GM18951 (cell line): ENCODE measurements around the gene ABI3.

Experiments used
- POLR2A ChIP-seq: IDR thresholded peaks from 4 replicates; pipeline ENCODE4 v1.6.1; 2011; ENCODE audit warnings: mild to moderate bottlenecking; ENCODE audit not compliant: insufficient read length, insufficient read depth; ENCODE audit errors: extremely low read depth
- in situ Hi-C: fragments of 300-500 bp; cut with MboI; formaldehyde crosslinking; loops from one replicate; pipeline ENCODE4 v1.12.0; 2022; ENCODE audit warnings: low sequenced_read_pairs, mixed read lengths, inconsistent platforms; ENCODE audit not compliant: unreplicated experiment

The ABI3 gene

GRCh38 chr17:49190932-49191331 lies 19.6 kb upstream of the ABI3 start:
- no peak for TF ChIP-seq POLR2A
- in situ Hi-C loops = no loop called here

GRCh38 chr17:49191409-49191916 lies 19.0 kb upstream of the ABI3 start:
- no peak for TF ChIP-seq POLR2A
- in situ Hi-C loops = no loop called here

GRCh38 chr17:49191917-49192741 lies 18.4 kb upstream of the ABI3 start:
- TF ChIP-seq POLR2A = peak; percentile 49

GRCh38 chr17:49193513-49194296 lies 16.8 kb upstream of the ABI3 start:
- in situ Hi-C loops = no loop called here
- peak; percentile 53 for TF ChIP-seq POLR2A

More at GRCh38 chr17:49191917-49192741, 18.4 kb upstream of the ABI3 start:
- in situ Hi-C loops = no loop called here

- in situ Hi-C loops = no loop called here
- TF ChIP-seq POLR2A = no peak
Observed at GRCh38 chr17:49194297-49194607, 16.3 kb upstream of the ABI3 start.

GRCh38 chr17:49195751-49196150 lies 14.8 kb upstream of the ABI3 start:
- no peak for TF ChIP-seq POLR2A
- in situ Hi-C loops = no loop called here

- no peak for TF ChIP-seq POLR2A
- in situ Hi-C loops = no loop called here
Observed at GRCh38 chr17:49196520-49196919, 14.0 kb upstream of the ABI3 start.

- in situ Hi-C loops = no loop called here
- no peak for TF ChIP-seq POLR2A
Observed at GRCh38 chr17:49197346-49197998, 13.0 kb upstream of the ABI3 start.

- no peak for TF ChIP-seq POLR2A
- in situ Hi-C loops = no loop called here
Observed at GRCh38 chr17:49198211-49198610, 12.3 kb upstream of the ABI3 start.

GRCh38 chr17:49200423-49201083 lies 10.0 kb upstream of the ABI3 start:
- no peak for TF ChIP-seq POLR2A
- in situ Hi-C loops = no loop called here

- no peak for TF ChIP-seq POLR2A
- in situ Hi-C loops = no loop called here
Observed at GRCh38 chr17:49201481-49201927, 9.0 kb upstream of the ABI3 start.

GRCh38 chr17:49203796-49204195 lies 6.7 kb upstream of the ABI3 start:
- no peak for TF ChIP-seq POLR2A
- in situ Hi-C loops = no loop called here

GRCh38 chr17:49204516-49204915 lies 6.0 kb upstream of the ABI3 start:
- in situ Hi-C loops = no loop called here

More at GRCh38 chr17:49204516-49204915, 6.0 kb upstream of the ABI3 start:
- TF ChIP-seq POLR2A = no peak
